ENCODE measurements around the gene WWOX. TPM values are rescaled to one million over a fixed set of nuclear protein-coding genes. Genes with fewer than 3 reads are reported as not detected.

WWOX gene
- total RNA-seq, 2 experiments from 2014 or later: 19.9 to 29.4 TPM

Other genes with a start within 250 kb of the WWOX start
- not detected for gene CLEC3A, start 77.1 kb upstream of the WWOX start, total RNA-seq